HepG2 (cell line): ENCODE results near the gene GFER. TPM values are rescaled to one million over a fixed set of nuclear protein-coding genes. Genes with fewer than 3 reads are reported as not detected.

ENCODE experiments used
- AGO1 ChIP-seq: fragments of 200-400 bp; formaldehyde crosslinking; IDR thresholded peaks from 2 replicates; pipeline ENCODE4 v1.6.1; 2017; ENCODE audit warnings: mild to moderate bottlenecking, low read depth, low read length, moderate library complexity; ENCODE audit not compliant: poor library complexity, severe bottlenecking
- BRF2 ChIP-seq: sonication (generic); formaldehyde crosslinking; IDR thresholded peaks from 2 replicates; pipeline ENCODE4 v1.8.1; 2022; ENCODE audit warnings: mild to moderate bottlenecking, missing genetic modification reagents
- GATAD1 ChIP-seq: IDR thresholded peaks from 2 replicates; pipeline ENCODE4 v1.6.1; 2016; ENCODE audit warnings: missing genetic modification reagents, missing compliant biosample characterization
- GATAD2A ChIP-seq: IDR thresholded peaks from 2 replicates; pipeline ENCODE4 v1.6.1; 2016
- HES4 ChIP-seq: sonication (generic); formaldehyde crosslinking; IDR thresholded peaks from 2 replicates; pipeline ENCODE4 v1.9.0; 2021; ENCODE audit warnings: mild to moderate bottlenecking, missing genetic modification reagents, borderline replicate concordance
- MEF2D ChIP-seq: sonication (generic); formaldehyde crosslinking; IDR thresholded peaks from 2 replicates; pipeline ENCODE4 v1.5.1; 2020; ENCODE audit warnings: mild to moderate bottlenecking, missing genetic modification reagents
- MIER2 ChIP-seq: IDR thresholded peaks from 2 replicates; pipeline ENCODE4 v1.6.1; 2016; ENCODE audit warnings: missing biosample characterization, missing genetic modification reagents
- NONO ChIP-seq, 2 experiments: fragments of 450-650 bp in 1 of 2; sonication (generic) in 1 of 2; formaldehyde crosslinking in 1 of 2; IDR thresholded peaks in 1 of 2; conservative IDR thresholded peaks in 1 of 2; 2 replicates each; pipeline versions ENCODE4 v1.6.1 to v1.8.0; 2017 to 2022; ENCODE audit warnings: mild to moderate bottlenecking in 1 of 2, missing genetic modification reagents in 1 of 2, moderate library complexity in 1 of 2
- NRL ChIP-seq: sonication (generic); formaldehyde crosslinking; IDR thresholded peaks from 2 replicates; pipeline ENCODE4 v1.5.0; 2020; ENCODE audit warnings: missing genetic modification reagents, mild to moderate bottlenecking, moderate library complexity, borderline replicate concordance
- POLR2A ChIP-seq, 2 experiments: IDR thresholded peaks; 2 replicates each; pipeline ENCODE4 v1.6.1; 2011; ENCODE audit warnings: low read depth in 2 of 2, low read length in 2 of 2, mild to moderate bottlenecking in 1 of 2, moderate library complexity in 1 of 2; ENCODE audit not compliant: insufficient read depth in 1 of 2
- POLR2G ChIP-seq: fragments of 200-400 bp; formaldehyde crosslinking; IDR thresholded peaks from 2 replicates; pipeline ENCODE4 v1.6.1; 2018; ENCODE audit warnings: mild to moderate bottlenecking, low read depth, low read length, moderate library complexity
- PRDM4 ChIP-seq: sonication (generic); formaldehyde crosslinking; IDR thresholded peaks from 2 replicates; pipeline ENCODE4 v1.9.0; 2021; ENCODE audit warnings: missing genetic modification reagents, borderline replicate concordance
- RXRA ChIP-seq: sonication (generic); formaldehyde crosslinking; IDR thresholded peaks from 2 replicates; pipeline ENCODE4 v1.5.1; 2020; ENCODE audit warnings: missing genetic modification reagents
- SMC3 ChIP-seq: IDR thresholded peaks from 2 replicates; pipeline ENCODE4 v1.6.1; 2011; ENCODE audit warnings: low read length, improper control_type of control experiment
- ZNF354B ChIP-seq: sonication (generic); formaldehyde crosslinking; IDR thresholded peaks from 2 replicates; pipeline ENCODE4 v1.8.0; 2022; ENCODE audit warnings: mild to moderate bottlenecking, missing genetic modification reagents
- ZNF501 ChIP-seq: sonication (generic); formaldehyde crosslinking; IDR thresholded peaks from 2 replicates; pipeline ENCODE4 v1.5.1; 2020; ENCODE audit warnings: mild to moderate bottlenecking, moderate library complexity, missing genetic modification reagents
- ZNF678 ChIP-seq: sonication (generic); formaldehyde crosslinking; IDR thresholded peaks from 2 replicates; pipeline ENCODE4 v1.4.0; 2020; ENCODE audit warnings: mild to moderate bottlenecking, missing genetic modification reagents
- ZNF687 ChIP-seq: sonication (generic); formaldehyde crosslinking; IDR thresholded peaks from 2 replicates; pipeline ENCODE4 v1.5.1; 2020; ENCODE audit warnings: mild to moderate bottlenecking, missing genetic modification reagents, moderate library complexity
- ZNF747 ChIP-seq: sonication (generic); formaldehyde crosslinking; IDR thresholded peaks from 2 replicates; pipeline ENCODE4 v1.8.1; 2023; ENCODE audit warnings: missing genetic modification reagents, mild to moderate bottlenecking, borderline replicate concordance
- ZNF75D ChIP-seq: sonication (generic); formaldehyde crosslinking; IDR thresholded peaks from 2 replicates; pipeline ENCODE4 v1.8.1; 2023; ENCODE audit warnings: missing genetic modification reagents, mild to moderate bottlenecking, borderline replicate concordance
- ZSCAN31 ChIP-seq: sonication (generic); formaldehyde crosslinking; IDR thresholded peaks from 2 replicates; pipeline ENCODE4 v1.5.0; 2020; ENCODE audit warnings: low read depth, mild to moderate bottlenecking, missing genetic modification reagents
- polyA plus RNA-seq, 8 experiments: library from polyadenylated mRNA; depleted of rRNA in 3 of 8; stranded (reverse) in 7 of 8; unstranded in 1 of 8; fragments of >200 nt; fragmentation: Illumina TruSeq in 4 of 8; extraction: Trizol in 4 of 8; gene quantifications; 2 replicates each; pipeline versions ENCODE4 v1.2.1 to v1.2.3, GENCODE V29; 2011 to 2016; ENCODE audit warnings: low read depth in 4 of 8, missing spikeins in 1 of 8, mixed read lengths in 1 of 8; ENCODE audit not compliant: insufficient read depth in 1 of 8
- total RNA-seq, 5 experiments: library from RNA; depleted of rRNA; stranded (reverse); fragments of >200 nt; fragmentation: Illumina TruSeq; extraction: Trizol; gene quantifications; 2 replicates each; pipeline ENCODE4 v1.2.3, GENCODE V29; 2016; ENCODE audit warnings: low read depth in 1 of 5

The GFER gene
- total and polyA plus RNA-seq, 2 of the 13 experiments (the other 11 are each of a cell fraction or from before 2014, with no cell fraction given) = 28.6 to 71.7 TPM

- TF ChIP-seq ZNF687 (CRISPR knock-in tag) (peak; percentile 72), HES4 (CRISPR knock-in tag) (peak; percentile 55; the same call in 1 of the 2 replicates), MIER2 (no peak), RXRA (CRISPR knock-in tag) (peak; percentile 55; the same call in 1 of the 2 replicates), AGO1 (peak; percentile 16), POLR2G (peak; percentile 73), NRL (CRISPR knock-in tag) (0 out of 2 replicates have a peak, but pooled peaks have one; percentile 65), POLR2A (IDR thresholded peaks at IDR 0.05; ENCODE audit: insufficient read depth in 1 of 2, low read depth in 2 of 2, low read length in 2 of 2) (peak in 1 of 2 experiments; percentile 78; a peak in 2 of 4 replicates), SMC3 (peak; percentile 69; the same call in 1 of the 2 replicates), ZNF747 (CRISPR knock-in tag) (peak; percentile 90), PRDM4 (CRISPR knock-in tag) (no peak), MEF2D (CRISPR knock-in tag) (no peak), ZNF354B (peak; percentile 57; the same call in 1 of the 2 replicates), GATAD1 (CRISPR knock-in tag) (peak; percentile 81), GATAD2A (CRISPR knock-in tag) (peak; percentile 5; the same call in 1 of the 2 replicates), ZNF678 (CRISPR knock-in tag) (no peak), ZSCAN31 (CRISPR knock-in tag) (peak; percentile 37; the same call in 1 of the 2 replicates), ZNF75D (CRISPR knock-in tag) (no peak), ZNF501 (CRISPR knock-in tag) (peak; percentile 95), NONO (IDR thresholded peaks at IDR 0.05) (no peak), NONO (CRISPR knock-in tag; conservative IDR thresholded peaks at IDR 0.05) (0 out of 2 replicates have a peak, but pooled peaks have one; percentile 44), BRF2 (CRISPR knock-in tag) (0 out of 2 replicates have a peak, but pooled peaks have one; percentile 14)
Observed at GRCh38 chr16:2023092-2024031, 39.4 kb downstream of the GFER start (continued).
